H9 (cell line): Measurements from ENCODE around the gene ZNF132. TPM values are rescaled to one million over a fixed set of nuclear protein-coding genes. Genes with fewer than 3 reads are reported as not detected.

Source experiments
- DNase-seq: peaks from one replicate; pipeline ENCODE4 v3.0.0-alpha.2; 2017
- H2AFZ ChIP-seq: one replicate; pipeline ENCODE4 v1.6.1; 2013; ENCODE audit warnings: mild to moderate bottlenecking, low read length, control low read depth, moderate library complexity
- H2AK5ac ChIP-seq: 2 replicates; pipeline ENCODE4 v1.6.1; 2013; ENCODE audit warnings: low read length, control low read depth, mixed read lengths; ENCODE audit not compliant: insufficient read length
- H2BK120ac ChIP-seq: one replicate; pipeline ENCODE4 v1.6.1; 2013; ENCODE audit warnings: low read depth, mild to moderate bottlenecking, low read length, control low read depth, inconsistent platforms; ENCODE audit not compliant: poor library complexity, severe bottlenecking
- H2BK12ac ChIP-seq: 2 replicates; pipeline ENCODE4 v1.6.1; 2013; ENCODE audit warnings: low read length, control low read depth, mixed read lengths, low read depth; ENCODE audit not compliant: insufficient read length
- H2BK15ac ChIP-seq: 2 replicates; pipeline ENCODE4 v1.6.1; 2013; ENCODE audit warnings: low read depth, low read length, control low read depth
- H2BK20ac ChIP-seq: one replicate; pipeline ENCODE4 v1.6.1; 2013; ENCODE audit warnings: low read depth, mild to moderate bottlenecking, low read length, control low read depth, inconsistent platforms; ENCODE audit not compliant: poor library complexity, severe bottlenecking
- H2BK5ac ChIP-seq: 2 replicates; pipeline ENCODE4 v1.6.1; 2013; ENCODE audit warnings: low read length, control low read depth, mixed read lengths; ENCODE audit not compliant: insufficient read length
- H3K14ac ChIP-seq: 2 replicates; pipeline ENCODE4 v1.6.1; 2013; ENCODE audit warnings: low read length, control low read depth; ENCODE audit not compliant: insufficient read depth
- H3K18ac ChIP-seq: 2 replicates; pipeline ENCODE4 v1.6.1; 2013; ENCODE audit warnings: low read depth, mild to moderate bottlenecking, mixed read lengths, low read length, control low read depth; ENCODE audit not compliant: insufficient read length
- H3K23ac ChIP-seq: 2 replicates; pipeline ENCODE4 v1.6.1; 2013; ENCODE audit warnings: low read length, control low read depth, mixed read lengths, low read depth; ENCODE audit not compliant: insufficient read length
- H3K23me2 ChIP-seq: 2 replicates; pipeline ENCODE4 v1.6.1; 2013; ENCODE audit warnings: low read depth, mild to moderate bottlenecking, mixed read lengths, low read length, control low read depth; ENCODE audit not compliant: insufficient read length, poor library complexity, severe bottlenecking
- H3K27ac ChIP-seq: 2 replicates; pipeline ENCODE4 v1.5.1; 2013; ENCODE audit warnings: low read length, control low read depth, mixed read lengths, low read depth; ENCODE audit not compliant: insufficient read length
- H3K27me3 ChIP-seq: 2 replicates; pipeline ENCODE4 v1.6.1; 2013; ENCODE audit warnings: low read length, control low read depth, inconsistent platforms; ENCODE audit not compliant: insufficient read depth
- H3K4ac ChIP-seq: 2 replicates; pipeline ENCODE4 v1.6.1; 2013; ENCODE audit warnings: low read depth, mild to moderate bottlenecking, control low read depth, inconsistent platforms, low read length, moderate library complexity
- H3K4me1 ChIP-seq: 2 replicates; pipeline ENCODE4 v1.6.1; 2013; ENCODE audit warnings: low read length, control low read depth, inconsistent platforms; ENCODE audit not compliant: insufficient read depth
- H3K4me2 ChIP-seq: 2 replicates; pipeline ENCODE4 v1.6.1; 2013; ENCODE audit warnings: low read length, control low read depth, mixed read lengths; ENCODE audit not compliant: insufficient read length, insufficient read depth
- H3K56ac ChIP-seq: 2 replicates; pipeline ENCODE4 v1.6.1; 2013; ENCODE audit warnings: low read depth, mild to moderate bottlenecking, mixed read lengths, low read length, control low read depth; ENCODE audit not compliant: insufficient read length
- H3K79me1 ChIP-seq: 2 replicates; pipeline ENCODE4 v1.6.1; 2013; ENCODE audit warnings: low read depth, mild to moderate bottlenecking, moderate library complexity, low read length, control low read depth, inconsistent platforms; ENCODE audit not compliant: insufficient read depth, poor library complexity, severe bottlenecking
- H3K79me2 ChIP-seq: 2 replicates; pipeline ENCODE4 v1.6.1; 2013; ENCODE audit warnings: low read length, control low read depth, inconsistent platforms; ENCODE audit not compliant: insufficient read depth
- H3K9ac ChIP-seq: 2 replicates; pipeline ENCODE4 v1.6.1; 2013; ENCODE audit warnings: low read length, control low read depth, mixed read lengths; ENCODE audit not compliant: insufficient read length; ENCODE audit errors: extremely low read depth
- H3K9me3 ChIP-seq: one replicate; pipeline ENCODE4 v1.6.1; 2013; ENCODE audit warnings: low read depth, low read length, inconsistent platforms; ENCODE audit not compliant: control insufficient read depth
- H3T11ph ChIP-seq: one replicate; pipeline ENCODE4 v1.6.1; 2013; ENCODE audit warnings: mild to moderate bottlenecking, low read length, control low read depth, inconsistent platforms
- H4K20me1 ChIP-seq: one replicate; pipeline ENCODE4 v1.6.1; 2013; ENCODE audit not compliant: control insufficient read depth, insufficient read length, insufficient read depth
- H4K5ac ChIP-seq: 2 replicates; pipeline ENCODE4 v1.6.1; 2013; ENCODE audit warnings: low read depth, mild to moderate bottlenecking, mixed read lengths, low read length, control low read depth; ENCODE audit not compliant: insufficient read length
- H4K8ac ChIP-seq: replicated peaks from 2 replicates; pipeline ENCODE4 v1.6.1; 2013; ENCODE audit warnings: low read length, control low read depth, mixed read lengths, low read depth; ENCODE audit not compliant: insufficient read length
- H4K91ac ChIP-seq: 2 replicates; pipeline ENCODE4 v1.6.1; 2013; ENCODE audit warnings: low read depth, mild to moderate bottlenecking, moderate library complexity, mixed read lengths, low read length, control low read depth; ENCODE audit not compliant: insufficient read length
- H3K27ac Mint-ChIP-seq, 3 experiments: 2 replicates in 2 of 3; 3 replicates in 1 of 3; pipeline ENCODE4 v1.8.0; 2020 to 2021; ENCODE audit warnings: mixed read lengths in 3 of 3, mild to moderate bottlenecking in 1 of 3, moderate library complexity in 1 of 3
- H3K27me3 Mint-ChIP-seq: 2 replicates; pipeline ENCODE4 v1.8.0; 2021; ENCODE audit warnings: low read depth, mild to moderate bottlenecking, moderate library complexity, mixed read lengths
- H3K36me3 Mint-ChIP-seq, 3 experiments: 2 replicates in 2 of 3; 3 replicates in 1 of 3; pipeline ENCODE4 v1.8.0; 2020 to 2021; ENCODE audit warnings: low read depth in 3 of 3, mixed read lengths in 3 of 3; ENCODE audit not compliant: insufficient read depth in 1 of 3
- H3K4me1 Mint-ChIP-seq, 2 experiments: 2 replicates each; pipeline ENCODE4 v1.8.0; 2020; ENCODE audit warnings: mixed read lengths in 2 of 2
- H3K4me3 Mint-ChIP-seq, 2 experiments: 2 replicates in 1 of 2; 3 replicates in 1 of 2; pipeline ENCODE4 v1.8.0; 2020 to 2021; ENCODE audit warnings: mild to moderate bottlenecking in 2 of 2, mixed read lengths in 2 of 2, moderate library complexity in 1 of 2
- H3K9me3 Mint-ChIP-seq, 2 experiments: 2 replicates in 1 of 2; 3 replicates in 1 of 2; pipeline ENCODE4 v1.8.0; 2020; ENCODE audit warnings: mild to moderate bottlenecking in 2 of 2, mixed read lengths in 2 of 2, moderate library complexity in 1 of 2
- CTCF ChIP-seq: fragments of 200-600 bp; sonication (generic); conservative IDR thresholded peaks from 3 replicates; pipeline ENCODE4 v1.8.0; 2021; ENCODE audit warnings: antibody characterized with exemption, mild to moderate bottlenecking
- WGBS: extraction: QIAGEN DNeasy Blood & Tissue Kit; methylation state at CpG from one replicate; pipeline ENCODE4 v1.1.7; 2013; ENCODE audit warnings: missing lambda C conversion rate, low lambda C conversion rate, mixed read lengths; ENCODE audit not compliant: insufficient read length; ENCODE audit errors: extremely low coverage; 5-methylcytosine and 5-hydroxymethylcytosine counted together
- total RNA-seq: library from RNA; stranded (reverse); gene quantifications from 2 replicates; pipeline ENCODE4 v1.2.1, GENCODE V29; 2021

Gene ZNF132
- total RNA-seq, 1 experiment from 2014 or later: 0.24 TPM

- WGBS: no CpG with 5 or more reads among the region's 15 CpGs
Measured at GRCh38 chr19:58477130-58477529, 37.2 kb upstream of the ZNF132 start.

More at GRCh38 chr19:58477130-58477529, 37.2 kb upstream of the ZNF132 start:
- Histone ChIP-seq H3K9me3 (no peaks in the 10 kb centered on the region), H3K79me1 (no peaks in the 10 kb centered on the region), H3K4me1 (no peaks in the 10 kb centered on the region), H3T11ph (no peak overlapping the region), H4K5ac (no peak overlapping the region), H3K23ac (no peak overlapping the region), H2BK120ac (no peak overlapping the region), H2BK20ac (no peak overlapping the region), H2BK12ac (no peak overlapping the region), H2AFZ (no peak overlapping the region), H4K91ac (no peak overlapping the region), H3K79me2 (no peaks in the 10 kb centered on the region), H3K4ac (no peak overlapping the region), H3K4me2 (peak overlapping the region; percentile 43), H2BK5ac (no peak overlapping the region), H3K27ac (no peak overlapping the region), H4K8ac (no peak overlapping the region), H3K56ac (no peak overlapping the region), H3K23me2 (peaks cover 7% of the 10 kb centered on the region), H2AK5ac (no peak overlapping the region), H3K27me3 (no peaks in the 10 kb centered on the region), H4K20me1 (no peaks in the 10 kb centered on the region), H3K14ac (no peak overlapping the region), H3K9ac (no peak overlapping the region), H2BK15ac (no peak overlapping the region), H3K18ac (no peak overlapping the region)
- peak; percentile 33 for DNase-seq
- Mint-ChIP-seq H3K9me3 (no peaks in the 10 kb centered on the region), H3K4me3 (peak overlapping the region; percentile 88 to 94), H3K27me3 (no peaks in the 10 kb centered on the region; the same call in 1 of the 2 replicates), H3K36me3 (peaks cover 2 to 19% (median 2%) of the 10 kb centered on the region in 3 experiments), H3K27ac (peak overlapping the region in 1 of 3 experiments; percentile 73; a peak in 2 of 7 replicates), H3K4me1 (peaks cover 9 to 13% of the 10 kb centered on the region in 2 experiments)
- TF ChIP-seq CTCF: no peak
